Loucy (cell line): ENCODE data around the gene PEMT.

Experiments used
- H2AFZ ChIP-seq: fragments of 200-600 bp; sonication (generic); 2 replicates; pipeline ENCODE4 v1.6.0; 2016; ENCODE audit warnings: antibody characterized with exemption, mild to moderate bottlenecking, low read length, moderate library complexity
- H3F3A ChIP-seq: fragments of 200-600 bp; 2 replicates; pipeline ENCODE4 v1.6.0; 2016; ENCODE audit warnings: antibody characterized with exemption, low read depth, mild to moderate bottlenecking
- H3K27me3 ChIP-seq: fragments of 200-600 bp; sonication (generic); 2 replicates; pipeline ENCODE4 v1.6.1; 2014; ENCODE audit warnings: low read length, mild to moderate bottlenecking; ENCODE audit not compliant: insufficient read depth, poor library complexity, severe bottlenecking
- H3K36me3 ChIP-seq: fragments of 200-600 bp; sonication (generic); 2 replicates; pipeline ENCODE4 v1.6.1; 2016; ENCODE audit warnings: low read length; ENCODE audit not compliant: insufficient read depth
- H3K4me1 ChIP-seq: fragments of 200-600 bp; sonication (generic); 2 replicates; pipeline ENCODE4 v1.5.1; 2014; ENCODE audit warnings: low read length, mild to moderate bottlenecking; ENCODE audit not compliant: insufficient read depth, poor library complexity, severe bottlenecking
- H3K4me2 ChIP-seq: fragments of 200-600 bp; sonication (generic); 2 replicates; pipeline ENCODE4 v1.6.0; 2014; ENCODE audit warnings: antibody characterized with exemption, low read length, low read depth, mild to moderate bottlenecking; ENCODE audit not compliant: poor library complexity, severe bottlenecking
- H3K4me3 ChIP-seq: fragments of 200-600 bp; sonication (generic); 2 replicates; pipeline ENCODE4 v1.5.1; 2014; ENCODE audit warnings: low read length, mild to moderate bottlenecking, mixed read lengths; ENCODE audit not compliant: poor library complexity, severe bottlenecking
- H3K79me2 ChIP-seq: fragments of 200-600 bp; sonication (generic); 2 replicates; pipeline ENCODE4 v1.6.1; 2014; ENCODE audit warnings: low read length; ENCODE audit not compliant: insufficient read depth
- H3K9ac ChIP-seq: fragments of 200-600 bp; sonication (generic); 2 replicates; pipeline ENCODE4 v1.6.0; 2014; ENCODE audit warnings: mild to moderate bottlenecking, low read depth, low read length, moderate library complexity; ENCODE audit not compliant: poor library complexity, severe bottlenecking
- H3K9me2 ChIP-seq: fragments of 200-600 bp; sonication (generic); replicated peaks from 2 replicates; pipeline ENCODE4 v1.6.1; 2016; ENCODE audit warnings: low read depth, low read length, mixed read lengths
- H3K9me3 ChIP-seq: fragments of 200-600 bp; sonication (generic); 2 replicates; pipeline ENCODE4 v1.6.1; 2014; ENCODE audit warnings: mild to moderate bottlenecking, antibody characterized with exemption, low read length, low read depth; ENCODE audit not compliant: insufficient read depth
- H4K20me1 ChIP-seq: fragments of 200-600 bp; sonication (generic); 2 replicates; pipeline ENCODE4 v1.6.0; 2014; ENCODE audit warnings: antibody characterized with exemption, low read length, mild to moderate bottlenecking; ENCODE audit not compliant: insufficient read depth, poor library complexity, severe bottlenecking
- EZH2phosphoT487 ChIP-seq: fragments of 200-600 bp; IDR thresholded peaks from 2 replicates; pipeline ENCODE4 v1.6.1; 2018; ENCODE audit warnings: antibody characterized with exemption, mild to moderate bottlenecking, moderate library complexity, borderline replicate concordance
- TF ChIP-seq, protein P1 (sequence below): fragments of 200-600 bp; sonication (generic); conservative IDR thresholded peaks from 2 replicates; pipeline ENCODE4 v1.5.1; 2014; ENCODE audit warnings: mild to moderate bottlenecking, antibody characterized with exemption, low read length

PEMT gene

GRCh38 chr17:17527956-17528500 is 63.5 kb downstream of the PEMT start:
- no peak overlapping the region for H2AFZ ChIP-seq
- no peak overlapping the region for H3K4me2 ChIP-seq
- H3K36me3 ChIP-seq = no peaks in the 10 kb centered on the region
- TF ChIP-seq, protein P1, sequence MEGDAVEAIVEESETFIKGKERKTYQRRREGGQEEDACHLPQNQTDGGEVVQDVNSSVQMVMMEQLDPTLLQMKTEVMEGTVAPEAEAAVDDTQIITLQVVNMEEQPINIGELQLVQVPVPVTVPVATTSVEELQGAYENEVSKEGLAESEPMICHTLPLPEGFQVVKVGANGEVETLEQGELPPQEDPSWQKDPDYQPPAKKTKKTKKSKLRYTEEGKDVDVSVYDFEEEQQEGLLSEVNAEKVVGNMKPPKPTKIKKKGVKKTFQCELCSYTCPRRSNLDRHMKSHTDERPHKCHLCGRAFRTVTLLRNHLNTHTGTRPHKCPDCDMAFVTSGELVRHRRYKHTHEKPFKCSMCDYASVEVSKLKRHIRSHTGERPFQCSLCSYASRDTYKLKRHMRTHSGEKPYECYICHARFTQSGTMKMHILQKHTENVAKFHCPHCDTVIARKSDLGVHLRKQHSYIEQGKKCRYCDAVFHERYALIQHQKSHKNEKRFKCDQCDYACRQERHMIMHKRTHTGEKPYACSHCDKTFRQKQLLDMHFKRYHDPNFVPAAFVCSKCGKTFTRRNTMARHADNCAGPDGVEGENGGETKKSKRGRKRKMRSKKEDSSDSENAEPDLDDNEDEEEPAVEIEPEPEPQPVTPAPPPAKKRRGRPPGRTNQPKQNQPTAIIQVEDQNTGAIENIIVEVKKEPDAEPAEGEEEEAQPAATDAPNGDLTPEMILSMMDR = no peak
- TF ChIP-seq EZH2phosphoT487 = no peak
- no peaks in the 10 kb centered on the region for H4K20me1 ChIP-seq
- no peaks in the 10 kb centered on the region for H3K4me1 ChIP-seq
- no peak overlapping the region for H3K9ac ChIP-seq
- H3K9me2 ChIP-seq = no peaks in the 10 kb centered on the region
- no peak overlapping the region for H3K4me3 ChIP-seq
- H3K27me3 ChIP-seq = no peaks in the 10 kb centered on the region
- H3K79me2 ChIP-seq = no peaks in the 10 kb centered on the region
- H3F3A ChIP-seq = no peaks in the 10 kb centered on the region
- no peaks in the 10 kb centered on the region for H3K9me3 ChIP-seq

- Histone ChIP-seq H3K27me3 (no peaks in the 10 kb centered on the region), H3F3A (no peaks in the 10 kb centered on the region), H3K79me2 (no peaks in the 10 kb centered on the region), H3K4me1 (no peaks in the 10 kb centered on the region), H4K20me1 (no peaks in the 10 kb centered on the region), H3K4me2 (no peak overlapping the region), H3K9ac (no peak overlapping the region), H3K36me3 (no peaks in the 10 kb centered on the region), H3K9me2 (no peaks in the 10 kb centered on the region), H2AFZ (no peak overlapping the region), H3K9me3 (no peaks in the 10 kb centered on the region), H3K4me3 (no peak overlapping the region)
- TF ChIP-seq, protein P1 = no peak
- TF ChIP-seq EZH2phosphoT487 = no peak
Observed at GRCh38 chr17:17527534-17527933, 64.0 kb downstream of the PEMT start.

DNA sequence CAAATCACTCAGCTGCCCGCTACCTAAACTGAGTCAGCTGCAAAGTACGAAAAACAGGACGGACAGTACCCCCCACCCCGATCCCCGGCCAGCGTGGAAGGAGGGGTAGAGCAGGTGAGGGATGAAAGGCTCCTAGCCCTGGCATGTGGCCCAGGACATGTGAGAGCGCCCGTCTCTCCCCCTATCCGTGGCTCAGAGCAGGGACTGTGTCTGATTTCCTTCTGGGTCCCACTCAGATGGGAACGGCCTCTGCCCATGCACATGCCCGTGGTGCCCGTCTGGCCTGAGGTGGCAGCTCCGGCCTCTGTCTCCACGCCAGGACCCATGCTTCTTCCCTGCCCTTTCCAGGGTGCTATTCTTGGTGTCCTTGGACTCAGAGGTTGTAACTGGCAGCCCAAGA is 65.1 kb downstream of the PEMT start:
- Histone ChIP-seq H3K4me2 (no peak overlapping the region), H3K79me2 (no peaks in the 10 kb centered on the region), H3K4me3 (no peak overlapping the region), H3K4me1 (no peaks in the 10 kb centered on the region), H3K27me3 (no peaks in the 10 kb centered on the region), H2AFZ (no peak overlapping the region), H3K9me3 (no peaks in the 10 kb centered on the region), H3K36me3 (no peaks in the 10 kb centered on the region), H4K20me1 (no peaks in the 10 kb centered on the region), H3K9ac (no peak overlapping the region), H3F3A (no peaks in the 10 kb centered on the region), H3K9me2 (no peaks in the 10 kb centered on the region)
- TF ChIP-seq, protein P1 = no peak
- no peak for TF ChIP-seq EZH2phosphoT487
